Skeletal muscle cell (primary cell): ENCODE data around the gene GSDME.
A peak's percentile ranks its signal among the peaks of the same experiment; 100 is the strongest.
"Not testable (repeated sequence)": the region's sequence is repeated elsewhere in the genome, so short reads cannot be mapped to it uniquely, and the experiment has no call there.

Source experiments
- DNase-seq: peaks from one replicate; pipeline ENCODE4 v3.0.0-alpha.2; 2010; ENCODE audit warnings: low read depth
- H3K4me3 ChIP-seq: 2 replicates; pipeline ENCODE4 v1.5.1; 2011; ENCODE audit warnings: low read depth, mild to moderate bottlenecking, control low read depth, low read length, moderate library complexity

GSDME gene

DNA sequence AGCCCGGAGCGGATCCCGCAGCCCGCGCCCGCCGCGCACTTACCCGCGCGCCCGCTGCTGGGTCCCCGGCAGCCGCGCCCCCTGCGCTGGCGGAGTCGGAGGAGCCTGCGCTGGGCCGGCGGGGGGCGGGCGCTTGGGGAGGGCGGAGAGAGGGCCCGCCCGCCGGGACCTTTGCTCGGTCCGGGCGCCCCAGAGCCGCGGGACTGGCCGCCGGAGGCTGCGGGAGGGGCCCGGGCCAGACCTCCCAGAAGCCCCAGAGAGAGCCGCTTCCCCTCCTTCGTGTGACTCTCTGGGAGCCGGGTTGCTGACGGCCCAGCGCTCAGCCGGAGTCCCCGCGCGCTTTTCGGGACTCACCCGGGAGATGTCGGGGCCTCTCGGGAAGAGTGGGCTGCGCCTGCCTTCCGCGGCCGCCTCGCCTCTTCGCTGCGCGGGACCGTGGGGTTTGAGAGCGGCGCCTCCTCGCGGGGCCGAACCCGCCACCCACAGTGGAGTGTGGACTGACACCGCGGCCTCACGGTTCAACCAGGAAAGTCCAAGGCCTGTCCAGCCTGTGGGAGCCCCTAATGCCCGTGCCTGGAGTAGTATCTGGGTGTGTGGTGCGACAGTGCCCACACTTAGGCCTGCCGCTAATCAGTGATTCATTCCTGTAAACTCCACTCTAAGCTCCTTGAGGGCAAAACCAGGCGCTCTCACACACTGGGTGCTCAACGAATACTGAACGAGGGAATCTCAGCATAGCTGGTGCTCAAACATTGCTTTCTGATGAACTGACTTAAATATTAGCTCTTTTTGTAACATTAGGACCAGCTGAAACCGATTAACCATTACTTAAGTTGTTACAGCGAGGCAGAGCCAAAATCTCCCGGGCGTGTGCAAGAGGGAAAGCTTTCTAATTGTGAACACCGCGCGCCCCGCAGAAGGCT lies at the start of gene GSDME:
Gene GSDME (minus strand): TSS at position 112 of the 923 bp plus-strand sequence. CDS start 7,690 bp downstream, outside the sequence.
- peak within 1 kb of the TSS; percentile 69 for H3K4me3 ChIP-seq
- no peak for DNase-seq

DNA sequence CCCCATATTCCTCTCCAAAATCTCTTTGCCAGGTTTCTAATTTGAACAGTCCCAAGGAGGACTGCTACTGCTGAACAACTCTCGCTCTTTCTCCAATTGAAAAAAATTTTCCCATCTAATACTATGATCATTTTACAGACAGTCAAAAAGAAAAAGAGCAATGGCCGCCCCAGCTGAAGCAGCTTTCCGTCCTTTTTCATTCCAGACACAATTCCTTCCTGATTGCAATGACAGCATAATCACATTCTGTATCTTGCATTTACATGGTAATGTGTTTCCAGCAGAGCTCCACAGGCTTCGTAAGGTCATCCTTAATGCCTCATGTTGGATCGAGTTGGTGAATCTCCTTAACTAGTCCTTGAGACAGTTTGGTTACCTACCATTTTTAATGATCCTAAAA lies 45.0 kb upstream of the GSDME start:
- no peak overlapping the region for H3K4me3 ChIP-seq
- no peak for DNase-seq

DNA sequence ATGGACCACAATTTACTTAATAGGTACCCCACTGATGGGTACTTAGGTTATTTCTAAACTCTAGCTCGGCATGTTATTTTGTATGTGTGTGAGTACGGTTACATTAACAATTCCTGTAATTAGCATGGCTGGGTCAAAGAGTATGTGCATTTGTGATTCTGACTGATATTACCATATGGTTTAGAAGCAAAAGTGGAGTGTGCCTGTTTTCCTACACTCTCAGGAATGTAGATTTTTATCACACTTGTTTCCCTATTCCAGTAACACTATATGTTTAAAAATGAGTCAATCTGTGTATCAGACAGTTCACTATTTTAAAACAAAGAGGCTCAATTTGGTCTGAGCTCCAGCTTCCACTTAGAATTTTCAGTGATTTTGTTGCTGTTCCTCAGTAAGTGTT lies 44.6 kb upstream of the GSDME start:
- no peak overlapping the region for H3K4me3 ChIP-seq
- no peak for DNase-seq

DNA sequence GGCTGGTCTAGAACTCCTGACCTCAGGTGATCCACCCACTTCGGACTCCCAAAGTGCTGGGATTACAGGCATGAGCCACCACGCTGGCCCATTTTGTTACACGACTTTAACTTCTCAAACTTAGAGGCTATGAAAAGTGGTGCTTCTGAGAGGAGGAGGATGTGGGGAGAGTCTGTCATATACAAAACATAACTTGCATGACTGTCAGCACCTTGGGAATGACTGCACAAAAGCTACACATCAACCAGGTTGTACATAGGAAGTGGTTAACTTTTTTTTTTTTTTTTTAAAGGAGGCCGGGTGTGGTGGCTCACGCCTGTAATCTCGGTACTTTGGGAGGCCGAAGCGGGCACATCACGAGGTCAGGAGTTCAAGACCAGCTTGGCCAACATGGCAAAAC lies 43.4 kb upstream of the GSDME start:
- DNase-seq, result no peak
- H3K4me3 ChIP-seq, result no peak overlapping the region

DNA sequence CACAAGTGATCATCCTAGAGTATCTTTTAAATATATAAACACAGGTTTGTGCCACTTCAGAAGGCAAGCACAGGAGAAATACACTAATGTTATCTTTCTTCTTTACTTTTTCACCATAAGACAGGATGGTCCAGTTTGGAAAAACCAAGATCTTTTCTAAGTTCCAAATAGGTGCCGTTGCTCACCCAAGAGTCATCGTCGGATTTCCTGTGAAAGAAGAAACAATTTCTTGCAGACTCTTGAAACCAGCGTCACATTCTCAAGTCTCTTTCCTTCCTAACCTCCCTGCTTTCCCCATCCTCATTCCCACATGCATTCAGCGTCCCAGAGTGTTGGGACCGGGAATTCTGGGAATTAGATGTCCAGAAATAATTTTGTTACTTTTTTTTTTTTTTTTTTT lies 42.8 kb upstream of the GSDME start:
- DNase-seq, result no peak
- no peak overlapping the region for H3K4me3 ChIP-seq

DNA sequence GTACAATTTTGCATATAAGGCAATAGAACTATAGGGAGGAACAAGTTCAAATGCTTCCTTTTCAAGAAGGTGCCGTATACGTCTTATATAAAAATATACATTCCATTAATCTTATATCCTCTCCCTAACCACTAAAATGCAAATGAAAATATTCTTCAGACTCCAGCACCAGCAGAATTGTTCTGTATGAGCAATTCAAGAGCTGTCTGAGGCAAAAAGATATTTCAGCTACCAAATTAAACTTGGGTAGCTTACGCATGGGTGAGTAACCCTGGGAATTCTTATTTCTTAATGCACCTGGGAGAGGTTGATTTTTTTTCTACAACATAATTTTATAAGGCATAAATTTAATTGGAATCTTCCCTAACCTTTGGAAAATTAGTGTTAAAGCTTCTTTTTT lies 42.2 kb upstream of the GSDME start:
- no peak overlapping the region for H3K4me3 ChIP-seq
- DNase-seq, result no peak

DNA sequence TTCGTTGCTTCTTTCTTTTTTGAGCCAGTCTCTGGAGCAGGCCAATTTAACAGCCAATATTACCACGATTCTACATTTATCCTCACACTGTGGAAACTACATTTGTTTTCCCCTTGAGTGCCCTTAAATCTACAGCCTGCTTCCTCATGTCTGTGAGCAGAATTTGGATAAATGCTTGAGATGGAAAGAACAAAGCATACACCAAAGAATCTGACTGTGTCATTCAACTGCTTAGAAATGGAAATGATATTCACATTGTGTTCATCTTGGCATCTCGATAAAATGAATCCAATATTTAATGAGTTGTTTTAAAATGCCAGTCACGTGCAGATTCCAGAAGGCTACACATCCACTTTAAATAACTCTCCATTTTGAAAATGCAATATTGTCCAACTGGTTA lies 41.0 kb upstream of the GSDME start:
- no peak for DNase-seq
- H3K4me3 ChIP-seq, result no peak overlapping the region

DNA sequence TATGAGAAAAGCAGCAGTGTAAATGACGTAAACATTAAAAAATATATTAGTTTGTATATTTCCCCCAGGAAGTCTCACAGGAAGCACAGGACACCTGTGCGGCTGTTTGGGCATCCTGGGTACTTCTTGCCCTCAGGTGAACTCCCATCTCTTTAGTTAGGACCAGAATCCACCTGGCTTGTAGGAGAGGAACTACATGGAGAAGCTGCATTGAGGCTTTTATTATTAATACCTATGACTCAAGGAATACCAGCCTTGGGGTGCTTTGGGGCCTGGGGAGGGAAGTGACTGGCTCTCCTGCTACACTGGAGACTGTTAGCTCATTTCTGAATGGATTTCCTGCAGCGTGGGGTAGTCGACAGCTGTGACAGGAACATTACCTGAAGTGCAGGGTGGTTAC lies 40.0 kb upstream of the GSDME start:
- DNase-seq, result no peak
- H3K4me3 ChIP-seq, result no peak overlapping the region

DNA sequence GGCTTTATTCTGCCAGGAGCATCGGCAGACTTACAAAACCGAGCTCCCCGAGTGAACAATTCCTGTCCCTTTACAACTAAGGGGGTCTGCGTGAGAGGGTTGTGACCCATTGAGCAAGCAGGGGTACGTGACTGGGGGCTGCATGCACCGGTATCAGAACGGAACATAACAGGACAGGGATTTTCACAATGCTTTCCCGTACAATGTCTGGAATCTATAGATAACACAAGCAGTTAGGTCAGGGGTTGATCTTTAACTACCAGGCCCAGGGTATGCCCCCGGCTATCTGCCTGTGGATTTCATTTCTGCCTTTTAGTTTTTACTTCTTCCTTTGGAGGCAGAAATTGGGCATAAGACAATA lies 38.1 kb upstream of the GSDME start:
- no peak for DNase-seq
- H3K4me3 ChIP-seq, result no peak overlapping the region

DNA sequence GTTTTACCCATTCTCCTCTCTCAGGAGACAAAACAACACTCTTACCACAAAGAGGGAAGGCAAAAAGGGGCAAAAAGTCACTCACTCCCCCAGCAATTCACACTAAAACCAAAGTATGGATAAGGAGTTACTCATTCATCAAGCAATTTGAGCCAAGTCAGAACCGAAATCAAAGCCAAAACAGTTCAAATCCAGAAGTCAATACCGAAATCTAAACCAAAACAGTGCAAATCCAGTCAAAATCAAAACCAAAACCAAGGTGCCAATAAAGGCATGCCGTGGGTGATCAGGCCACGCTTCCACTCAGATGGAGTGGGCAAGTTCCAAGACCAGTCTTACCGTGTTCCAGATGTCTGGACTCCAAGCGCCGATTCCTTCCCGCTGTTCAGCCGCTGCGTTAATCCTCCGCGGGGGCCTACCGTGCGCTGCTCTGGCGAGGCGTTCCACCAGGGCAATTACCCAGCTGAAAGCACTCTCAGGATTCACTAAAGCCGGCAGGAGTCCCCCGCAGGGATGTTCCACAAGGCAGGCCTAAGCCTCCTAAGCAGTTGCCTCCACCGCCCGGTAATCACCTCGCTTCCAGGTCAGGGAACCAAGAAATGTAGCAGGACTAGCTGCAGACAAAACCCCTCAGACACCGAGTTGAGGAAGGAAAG lies 37.6 kb upstream of the GSDME start:
- H3K4me3 ChIP-seq, DNase-seq: not testable (repeated sequence)

DNA sequence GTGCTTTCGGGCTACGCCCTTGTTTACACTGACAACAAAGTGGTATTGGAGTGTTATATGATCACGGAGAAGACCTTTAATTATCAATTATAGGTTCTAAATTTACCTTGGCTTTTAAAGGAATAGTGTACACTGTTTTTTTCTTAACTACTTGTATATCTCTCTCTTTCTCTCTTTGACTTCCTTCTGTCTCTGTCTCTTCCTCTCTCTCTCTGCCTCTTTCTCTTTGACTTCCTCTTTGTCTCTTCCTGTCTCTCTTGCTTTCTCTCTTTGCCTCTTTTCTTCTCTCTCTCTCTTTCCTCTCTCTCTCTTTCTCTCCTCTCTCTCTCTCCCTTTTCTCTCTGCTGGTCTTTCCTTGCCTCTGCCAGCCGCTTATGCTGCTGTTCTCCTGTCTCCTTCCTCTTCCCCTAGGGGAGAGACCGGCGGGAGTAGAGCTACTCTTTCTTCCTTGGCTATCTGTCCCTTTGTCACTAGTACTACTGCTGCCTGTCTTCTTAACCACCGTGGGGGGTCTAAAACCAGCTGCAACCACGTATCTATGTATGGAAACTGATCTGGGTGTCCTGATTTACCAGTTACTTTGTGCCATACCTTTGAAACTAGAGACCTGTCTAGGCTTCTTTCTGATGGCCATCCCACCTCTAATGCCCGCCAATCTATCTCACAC lies 36.9 kb upstream of the GSDME start:
- DNase-seq, result no peak
- no peak overlapping the region for H3K4me3 ChIP-seq

DNA sequence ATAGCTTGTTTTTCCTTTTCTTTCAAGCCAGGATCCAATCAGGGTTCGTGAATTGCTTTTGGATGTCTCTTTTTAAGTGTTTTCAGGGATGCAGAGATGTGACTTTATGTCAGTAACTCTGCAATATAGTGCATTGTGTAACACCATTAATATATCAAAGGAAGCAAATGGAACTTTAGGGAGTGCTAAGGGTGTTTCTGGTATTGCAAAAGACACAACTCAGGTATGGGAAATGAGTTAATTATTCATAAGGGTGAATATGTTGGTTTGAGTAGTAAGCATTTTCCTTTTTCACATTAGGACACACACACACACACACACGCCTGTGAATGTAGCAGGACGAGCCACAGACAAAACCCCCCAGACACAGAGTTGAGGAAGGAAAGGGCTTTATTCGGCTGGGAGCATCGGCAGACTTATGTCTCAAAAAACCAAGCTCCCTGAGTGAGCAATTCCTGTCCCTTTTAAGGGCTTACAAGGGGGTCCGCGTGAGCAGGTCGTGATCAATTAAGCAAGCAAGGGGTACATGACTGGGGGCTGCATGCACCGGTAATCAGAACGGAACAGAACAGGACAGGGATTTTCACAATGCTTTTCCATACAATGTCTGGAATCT lies 31.8 kb upstream of the GSDME start:
- no peak for DNase-seq
- H3K4me3 ChIP-seq, result no peak overlapping the region

DNA sequence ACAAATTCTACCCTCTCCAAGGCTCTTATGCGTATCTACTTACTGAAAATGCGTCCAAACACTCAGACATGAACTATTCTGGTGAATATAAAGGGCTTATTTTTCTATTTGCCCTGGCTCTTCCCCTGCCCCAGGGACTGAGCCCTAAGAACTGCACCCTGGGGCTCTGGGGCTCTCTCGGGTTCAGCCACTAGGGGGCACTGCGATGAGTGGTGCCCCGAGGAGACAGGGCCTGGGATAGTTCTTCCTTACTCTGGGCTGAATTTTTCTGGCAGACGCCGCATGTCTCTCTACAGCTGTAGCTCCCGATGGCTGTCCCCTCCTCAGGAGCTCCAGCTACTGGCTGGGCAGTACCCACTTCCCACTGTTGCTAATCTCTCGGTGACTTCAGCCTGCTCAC lies 30.8 kb upstream of the GSDME start:
- DNase-seq, result no peak
- no peak overlapping the region for H3K4me3 ChIP-seq

DNA sequence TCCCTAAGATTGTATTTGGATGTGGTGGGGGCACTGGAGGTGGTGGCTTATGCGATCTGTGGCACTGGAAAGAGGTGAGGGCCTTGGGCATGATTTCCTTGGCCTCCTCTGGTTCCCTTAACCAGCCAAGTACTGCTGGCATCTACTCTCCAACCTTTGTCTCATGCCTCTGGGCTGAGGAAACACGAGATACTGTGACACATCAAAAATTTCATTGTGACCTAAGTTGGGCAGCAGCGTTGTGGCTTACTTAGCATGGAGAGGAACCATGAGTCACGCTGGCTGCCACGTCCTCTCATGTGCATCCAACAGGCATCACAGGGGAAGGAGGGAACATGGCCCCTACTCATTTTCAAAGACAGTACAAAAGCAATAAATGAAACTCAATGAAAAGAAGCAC lies 29.7 kb upstream of the GSDME start:
- no peak overlapping the region for H3K4me3 ChIP-seq
- DNase-seq, result peak; percentile 91

DNA sequence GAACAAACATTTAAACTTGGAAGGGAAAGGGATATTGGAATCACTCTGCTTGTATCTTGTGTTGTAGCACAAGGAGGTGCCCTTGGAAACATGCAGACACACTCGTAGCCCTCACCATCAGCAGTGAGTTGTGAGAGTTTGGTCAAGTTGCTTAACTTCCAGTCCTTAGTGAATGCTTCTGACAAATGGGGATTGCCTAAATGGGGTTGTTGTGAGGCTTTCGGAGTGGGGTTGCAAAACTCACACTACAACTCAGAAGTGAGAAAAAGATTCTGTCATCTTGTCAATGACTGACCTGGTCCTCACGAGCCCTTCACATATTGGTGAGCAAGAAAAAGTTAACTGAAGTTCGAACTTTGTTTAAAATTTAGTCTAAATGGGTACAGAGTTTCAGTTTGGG lies 29.0 kb upstream of the GSDME start:
- H3K4me3 ChIP-seq, result no peak overlapping the region
- no peak for DNase-seq

DNA sequence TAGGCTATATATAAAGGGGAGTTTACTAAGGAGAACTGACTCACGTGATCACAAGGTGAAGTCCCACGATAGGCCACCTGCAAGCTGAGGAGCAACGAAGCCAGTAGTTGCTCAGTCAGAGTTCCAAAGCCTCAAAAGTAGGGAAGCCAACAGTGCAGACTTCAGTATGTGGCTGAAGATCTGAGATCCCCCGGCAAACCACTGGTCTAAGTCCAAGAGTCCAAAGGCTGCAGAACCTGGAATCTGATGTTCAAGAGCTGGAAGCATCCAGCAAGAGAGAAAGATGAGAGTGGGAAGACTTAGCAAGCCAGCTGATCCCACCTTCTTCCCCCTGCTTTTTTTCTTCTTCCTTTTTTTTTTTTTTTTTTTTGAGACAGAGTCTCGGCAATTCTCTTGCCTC lies 27.0 kb upstream of the GSDME start:
- H3K4me3 ChIP-seq, result no peak overlapping the region
- DNase-seq, result no peak

DNA sequence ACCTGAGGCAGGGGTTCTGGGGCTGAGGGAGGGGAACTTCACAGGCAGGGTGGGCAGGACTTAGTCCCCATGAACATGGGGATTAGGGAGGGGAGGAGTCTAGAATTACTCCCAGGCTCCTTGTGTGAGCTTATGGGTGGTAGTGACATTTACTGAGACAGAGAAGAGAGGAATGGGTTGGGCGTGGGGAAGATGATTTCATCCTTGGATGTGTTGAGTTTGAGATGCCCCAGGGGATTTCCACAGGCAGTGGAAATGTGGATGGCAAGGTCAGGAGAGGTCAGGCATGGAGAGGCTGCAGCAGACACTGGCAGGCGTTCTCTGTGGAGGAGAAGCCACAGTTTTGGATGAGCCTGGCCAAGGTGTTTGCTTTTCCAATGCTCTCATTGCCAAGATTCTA lies 26.4 kb upstream of the GSDME start:
- DNase-seq, result no peak
- no peak overlapping the region for H3K4me3 ChIP-seq

DNA sequence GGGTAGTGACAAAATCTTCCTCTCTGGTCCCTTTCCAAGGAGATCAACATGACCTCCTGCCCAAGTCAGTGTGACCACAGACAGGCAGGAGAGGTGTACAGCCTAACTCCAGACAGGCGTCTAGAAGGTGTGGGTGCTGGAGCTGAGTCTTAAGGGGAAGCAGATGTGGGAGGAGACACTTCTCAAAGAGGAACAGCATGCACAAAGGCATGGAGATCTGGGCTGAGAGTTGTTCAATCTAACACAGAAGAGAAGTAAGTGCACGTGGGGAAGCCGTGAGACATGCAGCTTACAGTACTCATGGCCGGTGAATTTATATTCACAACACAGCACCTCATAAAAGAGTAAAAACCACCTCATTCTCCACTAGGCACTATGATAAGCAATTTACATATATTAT lies 23.8 kb upstream of the GSDME start:
- H3K4me3 ChIP-seq, result no peak overlapping the region
- DNase-seq, result no peak

DNA sequence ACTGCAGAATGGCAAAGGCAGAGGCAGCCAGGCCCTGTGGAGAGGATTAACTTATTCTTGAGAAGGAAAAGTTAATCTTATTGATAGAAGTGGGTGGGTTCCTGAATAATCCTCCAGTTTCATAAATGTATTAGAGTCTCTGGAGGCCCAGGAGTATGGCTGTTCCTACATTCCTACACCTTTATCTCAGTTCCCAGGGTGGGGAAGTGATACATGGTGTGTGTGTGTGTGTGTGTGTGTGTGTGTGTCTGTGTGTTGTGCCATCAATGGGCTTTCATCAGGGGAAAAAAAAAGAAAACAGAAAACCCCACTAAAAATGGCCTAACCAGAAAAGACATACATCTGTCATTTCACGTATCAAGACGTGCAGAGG lies 22.0 kb upstream of the GSDME start:
- no peak overlapping the region for H3K4me3 ChIP-seq
- DNase-seq, result no peak

DNA sequence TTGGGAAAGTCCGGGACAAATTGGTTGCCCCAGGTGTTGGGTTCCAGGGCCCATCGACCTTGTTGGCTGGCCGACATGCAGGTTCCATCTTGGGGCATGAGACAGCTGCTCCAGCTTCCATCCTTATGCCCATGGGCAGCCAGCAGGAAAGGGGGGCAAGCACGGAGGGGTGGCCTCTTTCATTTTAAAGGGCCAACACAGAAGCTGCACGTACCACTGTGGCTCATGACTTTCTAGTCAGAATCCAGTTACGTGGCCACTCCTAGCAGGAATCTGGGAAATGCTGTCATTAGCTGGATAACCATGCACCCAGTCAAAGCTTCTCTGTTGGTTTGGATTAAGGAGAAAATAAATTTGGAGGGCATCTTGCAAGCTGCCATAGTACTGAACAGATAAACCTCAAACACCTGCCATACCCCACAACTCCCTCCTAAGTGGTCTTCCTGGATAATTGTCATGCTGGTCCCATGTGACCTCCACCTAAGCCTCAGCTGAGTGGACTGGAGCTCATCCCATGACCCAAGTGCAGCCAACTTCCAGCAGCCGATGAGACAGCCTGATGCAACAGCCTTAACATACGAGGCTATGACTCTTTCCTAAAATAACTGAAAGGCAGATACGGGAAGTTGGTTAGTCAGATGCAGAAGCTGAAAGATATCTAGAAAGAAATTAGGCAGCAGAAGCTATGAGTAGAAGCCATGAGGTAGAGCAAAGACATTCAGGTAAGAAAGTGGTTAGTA lies 21.4 kb upstream of the GSDME start:
- DNase-seq, result peak; percentile 74
- H3K4me3 ChIP-seq, result no peak overlapping the region
